GM18909 (cell line): ENCODE data around the gene SNX14.

Experiments used
- ATAC-seq: cut with Tn5 transposase; IDR thresholded peaks from one replicate; pipeline ENCODE4 v1.9.1; 2021; ENCODE audit warnings: mild to moderate bottlenecking; ENCODE audit not compliant: unreplicated experiment, poor library complexity

Gene SNX14

DNA sequence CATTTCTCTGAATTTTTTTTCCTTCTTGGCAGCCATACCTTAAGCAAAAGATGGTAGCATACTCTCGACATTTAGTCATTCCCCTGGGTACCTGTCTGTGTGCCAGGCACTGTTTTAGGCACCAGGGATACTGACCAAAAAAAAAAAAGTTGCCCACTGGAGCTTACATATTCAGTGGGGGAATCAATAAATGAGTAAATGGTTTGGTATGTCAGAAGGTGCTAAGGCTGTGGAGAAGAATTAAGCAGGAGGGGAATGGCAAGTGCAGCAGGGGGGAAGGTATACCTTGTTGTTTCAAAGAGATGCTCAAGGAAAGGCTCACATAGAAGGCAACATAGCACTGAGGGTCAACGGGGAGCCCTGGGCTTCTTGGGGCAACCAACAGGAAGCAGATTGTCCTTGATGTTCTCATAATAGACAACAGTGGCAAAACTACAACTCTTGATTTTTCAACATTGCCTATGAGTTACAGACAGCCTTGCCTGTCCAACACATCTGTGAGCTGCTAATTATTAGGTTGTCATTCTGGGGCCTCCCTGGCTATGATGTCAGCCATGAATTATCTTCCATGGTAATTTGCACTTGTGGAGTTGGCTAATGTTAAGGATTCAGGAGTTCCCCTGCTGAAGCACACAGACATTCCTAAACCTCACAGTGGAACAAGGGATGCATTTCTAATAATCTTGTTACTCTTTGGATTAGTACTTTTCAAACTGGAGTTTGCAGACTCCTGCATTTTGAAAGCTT is 124.2 kb downstream of the SNX14 start:
- no peak for ATAC-seq

DNA sequence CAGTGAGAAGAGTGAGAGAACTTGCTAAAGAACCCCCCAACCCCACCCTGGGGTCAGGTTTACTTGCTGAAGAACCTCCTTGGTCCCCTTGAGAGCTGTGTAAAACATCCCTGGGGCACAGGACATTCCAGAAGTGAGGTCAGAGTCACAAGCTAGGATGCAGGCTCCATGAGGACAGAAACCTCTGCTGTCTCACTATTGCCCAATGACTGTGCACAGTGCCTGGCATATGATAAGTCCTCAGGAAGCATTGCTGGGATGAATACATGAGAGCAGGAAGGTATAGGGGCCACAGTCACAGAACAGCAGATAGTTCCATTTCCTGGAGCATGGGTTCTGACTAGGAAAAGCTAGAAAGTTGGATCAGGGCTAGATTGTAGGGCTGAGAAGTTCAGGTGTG is 125.3 kb downstream of the SNX14 start:
- no peak for ATAC-seq

DNA sequence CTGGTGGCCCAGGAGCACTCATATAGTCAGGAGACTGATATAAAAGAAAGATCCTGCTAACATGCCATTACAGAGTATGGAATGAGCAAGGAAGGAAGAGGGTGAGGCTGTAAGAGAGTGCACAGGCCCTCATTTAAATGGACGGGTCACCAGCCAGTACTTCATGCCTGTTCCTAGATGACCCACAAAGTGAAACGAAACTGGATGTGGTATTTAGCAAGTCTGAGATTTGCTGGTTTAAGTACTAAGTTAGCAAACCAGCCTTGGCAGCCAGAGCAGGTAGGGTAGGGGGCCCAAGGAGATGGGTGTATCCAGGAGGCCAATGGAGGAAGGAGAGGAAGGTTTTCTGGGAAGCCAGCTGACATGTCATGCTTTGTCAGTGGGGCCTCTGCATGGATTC is 127.9 kb downstream of the SNX14 start:
- ATAC-seq, result peak; percentile 50

DNA sequence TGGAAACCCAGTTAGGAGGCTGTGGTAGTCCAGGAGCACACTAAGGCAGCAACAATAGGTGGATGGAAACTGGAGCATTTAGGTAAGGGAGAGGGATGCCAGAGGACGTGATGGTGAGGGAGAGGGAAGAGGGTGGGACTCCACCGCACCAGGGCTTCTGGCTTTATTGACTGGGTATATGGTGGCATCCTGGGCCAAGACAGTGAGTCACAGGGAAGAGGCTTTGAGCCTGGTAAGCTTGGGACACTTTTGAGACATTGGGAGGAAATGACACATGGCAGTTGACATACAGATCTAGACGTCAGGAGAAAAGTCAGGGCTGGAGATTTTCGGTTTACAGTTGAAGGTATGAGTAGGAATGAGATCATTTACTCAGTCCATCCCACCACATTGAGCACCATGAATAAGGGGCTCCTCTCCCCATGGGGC is 128.9 kb downstream of the SNX14 start:
- no peak for ATAC-seq

DNA sequence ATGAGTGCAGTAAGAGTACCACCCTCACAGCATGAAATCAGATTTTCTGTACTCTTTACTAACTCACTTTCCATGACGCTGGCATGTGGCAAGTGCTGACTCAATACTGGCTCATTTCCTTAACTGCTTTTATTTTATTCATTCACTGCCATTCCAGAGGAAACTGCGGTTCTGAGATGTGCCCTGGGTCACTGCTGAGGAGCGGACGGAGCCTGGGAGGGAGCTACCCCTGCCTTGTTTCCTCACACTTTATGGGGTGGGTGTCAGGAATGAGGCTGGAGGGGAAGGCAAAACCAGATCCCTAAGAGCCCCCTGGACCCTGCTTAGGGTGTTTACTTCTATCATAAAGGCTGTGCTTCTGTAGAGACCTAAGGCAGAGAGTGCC is 129.4 kb downstream of the SNX14 start:
- no peak for ATAC-seq

DNA sequence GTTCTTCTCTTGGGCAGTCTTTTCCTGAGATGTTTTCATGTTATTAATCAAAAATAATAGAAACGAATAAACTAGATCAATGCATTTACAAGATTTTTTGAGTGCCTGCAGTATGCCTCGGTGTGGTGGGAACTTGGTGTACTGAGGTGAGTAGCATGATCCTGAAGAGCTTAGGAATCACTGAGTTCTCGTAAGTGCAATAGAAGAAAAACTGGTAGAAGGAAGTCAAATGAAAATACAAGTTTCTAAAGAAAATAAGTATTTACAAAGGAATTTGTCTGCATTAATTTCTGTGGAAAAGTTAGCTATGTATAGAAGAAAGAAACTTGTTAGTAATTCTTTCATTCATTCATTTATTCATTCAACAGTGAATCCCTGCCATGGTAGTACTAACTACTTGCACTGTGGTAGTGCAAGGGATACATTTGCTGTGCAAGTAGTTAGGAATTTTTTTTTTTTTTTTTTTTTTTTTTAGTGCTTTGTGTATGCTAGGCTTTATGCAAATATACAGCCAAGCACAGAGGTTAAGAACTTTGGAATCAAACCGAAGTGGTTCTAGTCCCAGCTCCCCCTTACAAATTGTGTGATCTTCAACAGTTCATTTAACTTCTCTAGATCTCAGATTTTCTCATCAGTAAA is 129.9 kb downstream of the SNX14 start:
- no peak for ATAC-seq

DNA sequence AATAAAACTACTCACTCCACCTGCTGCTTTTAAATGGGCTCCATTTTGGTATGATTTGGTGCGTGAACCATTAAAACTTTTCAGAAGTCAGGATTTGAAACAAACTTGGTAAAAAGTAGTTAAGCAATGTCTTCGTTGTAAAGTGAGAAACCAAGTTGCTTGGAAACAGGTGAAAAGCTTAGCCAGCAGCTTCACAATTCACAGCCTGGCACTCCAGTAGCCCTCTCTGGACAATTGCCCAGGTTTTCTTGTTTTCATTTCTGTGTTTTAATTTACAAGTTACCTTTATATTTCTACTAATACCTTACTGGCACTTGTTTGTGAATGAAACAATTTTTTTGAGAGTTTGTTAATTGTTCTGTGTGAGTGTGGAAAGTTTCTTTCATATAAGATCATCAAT is 131.0 kb downstream of the SNX14 start:
- ATAC-seq, result no peak

DNA sequence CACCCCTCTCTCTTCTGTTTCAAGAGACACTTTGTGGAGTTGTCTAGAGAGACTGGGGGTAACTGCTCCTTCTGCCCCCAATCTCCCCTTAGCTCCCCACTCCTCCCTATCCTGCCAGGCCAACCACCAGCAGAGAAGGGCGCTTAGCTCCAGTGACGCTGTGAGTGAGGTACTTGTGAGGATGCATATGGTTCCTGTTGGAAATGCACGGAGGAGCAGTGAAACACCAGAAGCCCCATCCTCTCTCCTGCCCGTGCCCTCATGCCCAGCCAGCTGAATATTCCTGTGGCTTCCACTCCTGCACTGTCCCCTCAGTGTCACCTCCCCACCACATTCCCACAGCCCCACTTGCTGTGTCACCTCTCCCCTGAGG is 131.9 kb downstream of the SNX14 start:
- no peak for ATAC-seq

DNA sequence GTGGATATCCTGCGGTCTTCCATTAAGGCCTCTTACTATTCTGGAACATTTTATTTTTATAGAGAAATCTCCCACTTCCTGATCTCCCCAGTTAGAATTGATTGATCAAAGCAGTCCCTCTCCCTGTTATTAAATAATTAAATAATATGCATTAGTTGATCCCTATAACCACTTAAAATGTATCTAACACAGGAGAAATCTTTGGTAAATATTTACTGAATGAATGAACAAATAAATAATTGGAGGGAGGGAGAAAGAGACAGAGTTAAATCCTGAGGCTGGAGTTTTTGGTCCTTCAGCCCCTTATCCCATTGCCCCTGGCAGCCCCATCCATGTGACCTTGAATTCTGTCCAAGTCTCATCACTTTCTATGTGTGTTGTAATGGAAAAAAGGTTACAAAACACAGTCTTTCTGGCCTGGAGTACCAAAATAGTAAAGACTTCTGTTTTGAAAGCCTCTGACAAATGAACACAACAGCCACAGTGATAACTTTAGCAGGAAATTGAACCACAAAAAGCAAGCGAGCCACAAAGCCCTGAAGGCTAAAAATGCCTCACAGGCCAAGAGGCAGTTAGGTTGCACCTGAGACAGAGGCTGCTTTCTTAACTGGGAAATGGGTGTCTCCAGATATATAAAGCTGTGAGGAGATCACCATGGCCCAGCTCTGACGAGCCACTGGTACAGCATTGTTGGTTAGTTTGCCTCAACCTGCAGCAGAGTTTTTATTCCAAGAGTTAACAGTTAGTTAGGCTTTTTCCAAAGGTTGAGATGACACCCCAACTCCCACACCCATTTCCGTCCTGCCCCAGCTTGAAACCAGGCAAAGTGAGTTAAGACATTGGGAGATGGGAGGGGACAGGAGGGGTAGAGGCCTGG is 132.5 kb downstream of the SNX14 start:
- ATAC-seq, result peak; percentile 83

DNA sequence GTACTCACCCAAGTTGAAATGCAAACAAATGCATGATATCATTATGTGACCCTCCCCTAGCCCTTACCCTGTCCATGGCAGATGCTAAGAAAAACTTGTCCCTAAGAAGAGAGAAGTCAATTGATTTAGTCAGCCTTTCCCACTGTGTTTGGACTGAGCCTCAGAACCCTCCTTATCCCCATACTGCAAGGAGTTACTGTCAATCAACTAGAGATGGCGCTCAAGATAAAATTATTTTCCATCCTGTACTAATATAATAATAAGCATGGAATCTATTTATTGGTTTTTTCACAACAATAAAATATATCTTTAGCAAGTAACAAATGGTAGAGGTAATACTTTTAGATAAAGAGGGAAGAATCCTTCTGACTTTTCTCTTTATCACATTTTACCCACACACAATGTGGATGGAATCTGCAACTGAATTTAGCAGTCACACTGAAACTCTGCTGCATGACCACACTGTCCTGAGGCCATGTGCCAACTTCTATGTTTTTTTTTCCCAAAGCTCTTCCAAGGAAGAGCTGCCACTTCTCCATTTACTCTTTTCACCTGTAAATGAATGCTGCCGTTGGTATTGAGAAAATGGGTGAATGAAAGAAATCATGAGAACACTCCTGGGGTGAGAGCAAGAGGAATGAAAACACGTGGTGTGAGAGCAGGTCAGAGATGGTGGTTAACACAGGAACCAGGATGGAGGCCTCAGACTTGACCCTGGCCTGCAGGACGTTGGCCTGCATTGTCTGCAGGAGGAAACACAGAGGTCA is 133.3 kb downstream of the SNX14 start:
- ATAC-seq, result peak; percentile 33

DNA sequence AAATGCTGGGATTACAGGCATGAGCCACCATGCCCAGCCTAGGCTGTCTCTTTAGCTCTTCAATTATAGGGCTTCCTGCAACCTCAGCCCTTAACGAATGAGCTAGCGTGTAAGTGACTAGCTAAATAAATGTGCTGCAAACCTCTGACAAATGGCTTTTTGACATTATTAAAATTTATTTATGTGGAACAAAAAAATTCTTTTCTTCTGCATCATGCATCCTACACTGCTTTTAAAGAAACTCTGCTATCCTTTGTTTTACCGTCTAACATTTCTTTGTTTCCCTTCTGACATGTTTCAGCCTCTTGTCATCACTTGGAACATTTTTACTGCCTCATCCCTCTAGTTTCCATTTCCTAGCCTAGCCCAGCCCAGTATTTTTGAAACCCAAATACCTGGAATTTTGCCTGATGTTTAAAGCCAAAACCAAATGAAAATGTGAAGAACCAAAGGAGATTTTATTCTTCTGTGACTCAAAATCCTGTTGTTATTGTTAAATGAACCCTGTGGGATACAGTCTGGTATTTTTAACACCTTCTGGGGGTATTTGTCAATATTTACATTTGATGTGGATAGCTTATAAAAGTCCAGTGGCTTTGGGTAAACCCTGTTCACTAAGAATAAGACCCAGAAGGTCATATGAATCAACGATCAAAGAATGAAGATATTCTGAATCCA is 134.3 kb downstream of the SNX14 start:
- ATAC-seq, result no peak

DNA sequence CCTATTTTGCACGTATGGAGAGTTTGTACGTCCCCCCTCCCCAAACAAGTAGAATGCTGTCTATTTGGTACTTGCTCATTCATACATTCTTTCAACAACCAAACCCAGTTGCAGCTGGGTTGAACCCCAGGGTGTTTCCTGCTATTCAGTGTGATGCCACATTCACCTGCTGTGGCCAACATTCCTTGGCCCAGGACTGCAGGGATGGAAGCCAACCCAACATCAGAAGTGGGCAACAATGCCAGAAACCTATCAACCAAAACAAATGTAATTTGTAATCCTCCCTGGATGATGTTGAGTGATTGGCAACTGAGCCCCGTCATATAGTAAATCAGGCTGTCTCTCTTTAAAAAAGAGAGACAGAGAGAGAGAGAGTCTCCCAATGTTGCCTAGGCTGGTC is 134.9 kb downstream of the SNX14 start:
- ATAC-seq, result no peak

DNA sequence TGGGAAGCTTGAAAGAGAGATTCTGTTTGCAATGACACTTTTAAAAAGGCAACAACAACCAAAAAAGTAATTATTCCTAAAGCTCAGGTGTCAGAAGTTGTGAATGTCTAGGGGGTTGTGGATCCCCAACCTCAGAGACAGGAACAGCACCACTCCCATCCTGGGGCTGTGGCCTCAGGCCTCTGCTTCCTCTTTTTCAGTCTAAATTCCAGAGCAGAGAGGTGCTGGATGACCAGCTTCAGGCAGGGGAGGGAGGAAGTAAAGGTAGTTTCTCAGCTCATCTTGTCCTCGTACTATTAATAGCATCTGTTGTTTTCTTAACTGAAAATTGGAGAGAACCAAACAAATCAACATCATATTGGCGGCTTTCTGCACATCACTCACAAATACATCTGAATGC is 135.5 kb downstream of the SNX14 start:
- ATAC-seq, result no peak

DNA sequence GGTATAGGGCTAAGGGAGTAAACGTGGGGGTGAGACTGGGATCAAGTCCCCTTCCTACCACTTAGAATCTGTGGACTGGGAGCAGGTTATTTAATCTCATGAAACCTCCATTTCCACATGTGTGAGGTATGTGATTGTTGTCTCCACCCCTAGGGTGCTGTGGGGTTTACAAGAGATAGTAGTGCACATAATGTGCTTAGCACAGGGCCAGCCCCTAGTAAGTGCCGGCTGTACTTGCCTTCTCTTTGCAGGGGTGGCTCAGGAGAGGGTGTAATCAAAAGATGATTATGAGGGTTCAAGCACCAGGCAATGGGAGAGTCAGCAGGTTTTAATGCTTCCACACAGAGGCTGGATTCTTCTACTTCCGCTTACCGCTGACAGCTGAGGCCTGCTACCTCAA is 136.9 kb downstream of the SNX14 start:
- ATAC-seq, result no peak
